SK-N-SH (cell line): ENCODE measurements around the gene UBE2E1.

Source experiments
- EP300 ChIP-seq, 2 experiments: IDR thresholded peaks; 2 replicates each; pipeline versions ENCODE4 v1.4.0 to v1.6.1; 2012; ENCODE audit warnings: borderline replicate concordance in 1 of 2, low read depth in 1 of 2, low read length in 1 of 2
- FOXJ3 ChIP-seq: sonication (generic); formaldehyde crosslinking; IDR thresholded peaks from 2 replicates; pipeline ENCODE4 v1.5.1; 2020; ENCODE audit warnings: mild to moderate bottlenecking, missing genetic modification reagents
- JUND ChIP-seq: IDR thresholded peaks from 2 replicates; pipeline ENCODE4 v1.4.0; 2012
- POLR2AphosphoS5 ChIP-seq: IDR thresholded peaks from 2 replicates; pipeline ENCODE4 v1.6.1; 2012; ENCODE audit warnings: low read depth, low read length
- RAD21 ChIP-seq: IDR thresholded peaks from 2 replicates; pipeline ENCODE4 v1.6.1; 2012; ENCODE audit warnings: mild to moderate bottlenecking, low read length
- RFX5 ChIP-seq: IDR thresholded peaks from 2 replicates; pipeline ENCODE4 v1.6.1; 2012; ENCODE audit warnings: mild to moderate bottlenecking, improper control_type of control experiment, low read length
- TAF1 ChIP-seq: IDR thresholded peaks from 2 replicates; pipeline ENCODE4 v1.6.1; 2012; ENCODE audit warnings: low read depth, mild to moderate bottlenecking, low read length, moderate library complexity, borderline replicate concordance
- TEAD4 ChIP-seq: IDR thresholded peaks from 2 replicates; pipeline ENCODE4 v1.4.0; 2012; ENCODE audit warnings: mild to moderate bottlenecking, borderline replicate concordance; ENCODE audit not compliant: insufficient read depth
- TF ChIP-seq, protein P1 (sequence below): fragments of 200-600 bp; sonication (generic); IDR thresholded peaks from 2 replicates; pipeline ENCODE4 v1.6.1; 2017; ENCODE audit warnings: antibody characterized with exemption, mild to moderate bottlenecking, moderate library complexity
- TF ChIP-seq, protein P2 (sequence below): IDR thresholded peaks from 2 replicates; pipeline ENCODE4 v1.4.0; 2012; ENCODE audit warnings: low read depth
- TF ChIP-seq, protein P3 (sequence below): IDR thresholded peaks from 2 replicates; pipeline ENCODE4 v1.4.0; 2012; ENCODE audit warnings: low read depth, borderline replicate concordance
- TF ChIP-seq, protein P4 (sequence below): IDR thresholded peaks from 2 replicates; pipeline ENCODE4 v1.6.1; 2012; ENCODE audit warnings: mild to moderate bottlenecking, low read depth, low read length, moderate library complexity

DNA sequence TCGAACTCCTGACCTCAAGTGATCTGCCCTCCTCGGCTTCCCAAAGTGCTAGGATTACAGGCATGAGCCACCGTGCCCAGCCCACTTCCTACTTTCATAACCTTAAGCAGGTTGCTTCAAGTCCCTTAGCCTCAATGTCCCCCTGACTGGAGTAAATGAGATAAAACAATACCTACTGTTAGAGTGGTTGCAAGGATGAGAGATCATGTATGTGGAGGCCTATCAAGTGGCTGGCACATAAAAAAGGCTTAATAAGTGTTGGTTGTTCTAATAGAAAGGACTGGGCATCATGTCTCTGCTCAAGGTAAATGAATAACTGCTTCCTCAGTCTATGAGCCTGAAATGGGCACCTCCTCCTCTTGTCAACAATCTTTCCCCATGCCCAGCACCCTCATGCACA is 25.9 kb upstream of the UBE2E1 start:
- TF ChIP-seq EP300 (IDR thresholded peaks at IDR 0.05; ENCODE audit: borderline replicate concordance in 1 of 2, low read depth in 1 of 2, low read length in 1 of 2) = no peak
- TF ChIP-seq, protein P1, sequence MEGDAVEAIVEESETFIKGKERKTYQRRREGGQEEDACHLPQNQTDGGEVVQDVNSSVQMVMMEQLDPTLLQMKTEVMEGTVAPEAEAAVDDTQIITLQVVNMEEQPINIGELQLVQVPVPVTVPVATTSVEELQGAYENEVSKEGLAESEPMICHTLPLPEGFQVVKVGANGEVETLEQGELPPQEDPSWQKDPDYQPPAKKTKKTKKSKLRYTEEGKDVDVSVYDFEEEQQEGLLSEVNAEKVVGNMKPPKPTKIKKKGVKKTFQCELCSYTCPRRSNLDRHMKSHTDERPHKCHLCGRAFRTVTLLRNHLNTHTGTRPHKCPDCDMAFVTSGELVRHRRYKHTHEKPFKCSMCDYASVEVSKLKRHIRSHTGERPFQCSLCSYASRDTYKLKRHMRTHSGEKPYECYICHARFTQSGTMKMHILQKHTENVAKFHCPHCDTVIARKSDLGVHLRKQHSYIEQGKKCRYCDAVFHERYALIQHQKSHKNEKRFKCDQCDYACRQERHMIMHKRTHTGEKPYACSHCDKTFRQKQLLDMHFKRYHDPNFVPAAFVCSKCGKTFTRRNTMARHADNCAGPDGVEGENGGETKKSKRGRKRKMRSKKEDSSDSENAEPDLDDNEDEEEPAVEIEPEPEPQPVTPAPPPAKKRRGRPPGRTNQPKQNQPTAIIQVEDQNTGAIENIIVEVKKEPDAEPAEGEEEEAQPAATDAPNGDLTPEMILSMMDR = no peak
- TF ChIP-seq RAD21 = no peak
- no peak for TF ChIP-seq FOXJ3
- TF ChIP-seq, protein P2, sequence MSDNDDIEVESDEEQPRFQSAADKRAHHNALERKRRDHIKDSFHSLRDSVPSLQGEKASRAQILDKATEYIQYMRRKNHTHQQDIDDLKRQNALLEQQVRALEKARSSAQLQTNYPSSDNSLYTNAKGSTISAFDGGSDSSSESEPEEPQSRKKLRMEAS = no peak
- TF ChIP-seq TEAD4 = no peak
- no peak for TF ChIP-seq POLR2AphosphoS5
- TF ChIP-seq RFX5 = no peak
- TF ChIP-seq, protein P3, sequence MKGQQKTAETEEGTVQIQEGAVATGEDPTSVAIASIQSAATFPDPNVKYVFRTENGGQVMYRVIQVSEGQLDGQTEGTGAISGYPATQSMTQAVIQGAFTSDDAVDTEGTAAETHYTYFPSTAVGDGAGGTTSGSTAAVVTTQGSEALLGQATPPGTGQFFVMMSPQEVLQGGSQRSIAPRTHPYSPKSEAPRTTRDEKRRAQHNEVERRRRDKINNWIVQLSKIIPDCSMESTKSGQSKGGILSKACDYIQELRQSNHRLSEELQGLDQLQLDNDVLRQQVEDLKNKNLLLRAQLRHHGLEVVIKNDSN = no peak
- TF ChIP-seq, protein P4, sequence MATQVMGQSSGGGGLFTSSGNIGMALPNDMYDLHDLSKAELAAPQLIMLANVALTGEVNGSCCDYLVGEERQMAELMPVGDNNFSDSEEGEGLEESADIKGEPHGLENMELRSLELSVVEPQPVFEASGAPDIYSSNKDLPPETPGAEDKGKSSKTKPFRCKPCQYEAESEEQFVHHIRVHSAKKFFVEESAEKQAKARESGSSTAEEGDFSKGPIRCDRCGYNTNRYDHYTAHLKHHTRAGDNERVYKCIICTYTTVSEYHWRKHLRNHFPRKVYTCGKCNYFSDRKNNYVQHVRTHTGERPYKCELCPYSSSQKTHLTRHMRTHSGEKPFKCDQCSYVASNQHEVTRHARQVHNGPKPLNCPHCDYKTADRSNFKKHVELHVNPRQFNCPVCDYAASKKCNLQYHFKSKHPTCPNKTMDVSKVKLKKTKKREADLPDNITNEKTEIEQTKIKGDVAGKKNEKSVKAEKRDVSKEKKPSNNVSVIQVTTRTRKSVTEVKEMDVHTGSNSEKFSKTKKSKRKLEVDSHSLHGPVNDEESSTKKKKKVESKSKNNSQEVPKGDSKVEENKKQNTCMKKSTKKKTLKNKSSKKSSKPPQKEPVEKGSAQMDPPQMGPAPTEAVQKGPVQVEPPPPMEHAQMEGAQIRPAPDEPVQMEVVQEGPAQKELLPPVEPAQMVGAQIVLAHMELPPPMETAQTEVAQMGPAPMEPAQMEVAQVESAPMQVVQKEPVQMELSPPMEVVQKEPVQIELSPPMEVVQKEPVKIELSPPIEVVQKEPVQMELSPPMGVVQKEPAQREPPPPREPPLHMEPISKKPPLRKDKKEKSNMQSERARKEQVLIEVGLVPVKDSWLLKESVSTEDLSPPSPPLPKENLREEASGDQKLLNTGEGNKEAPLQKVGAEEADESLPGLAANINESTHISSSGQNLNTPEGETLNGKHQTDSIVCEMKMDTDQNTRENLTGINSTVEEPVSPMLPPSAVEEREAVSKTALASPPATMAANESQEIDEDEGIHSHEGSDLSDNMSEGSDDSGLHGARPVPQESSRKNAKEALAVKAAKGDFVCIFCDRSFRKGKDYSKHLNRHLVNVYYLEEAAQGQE = no peak
- TF ChIP-seq JUND = no peak
- TF ChIP-seq TAF1 = no peak
